Measurements from ENCODE around the gene EDN1. TPM values are rescaled to one million over a fixed set of nuclear protein-coding genes. Genes with fewer than 3 reads are reported as not detected.

EDN1 gene
- total RNA-seq, 2 experiments from 2014 or later = 0.14 TPM; not detected in 1

- Mint-ChIP-seq H3K36me3 (ENCODE audit: low read depth) (no peaks in the 10 kb centered on the region), H3K27me3 (peaks cover 20% of the 10 kb centered on the region), H3K27ac (no peak overlapping the region), H3K4me1 (ENCODE audit: low read depth) (no peaks in the 10 kb centered on the region), H3K4me3 (no peak overlapping the region), H3K9me3 (no peaks in the 10 kb centered on the region)
- POLR2A ChIA-PET = no interaction called here
- intact Hi-C loops (cut with micrococcal nuclease) = loop anchor here (10.0 kb wide), 1 partner anchor 309 kb away; no protein-coding TSS in a partner anchor
- CTCF ChIA-PET = no interaction called here
- DNase-seq = no peak
- TF ChIP-seq, protein P1, sequence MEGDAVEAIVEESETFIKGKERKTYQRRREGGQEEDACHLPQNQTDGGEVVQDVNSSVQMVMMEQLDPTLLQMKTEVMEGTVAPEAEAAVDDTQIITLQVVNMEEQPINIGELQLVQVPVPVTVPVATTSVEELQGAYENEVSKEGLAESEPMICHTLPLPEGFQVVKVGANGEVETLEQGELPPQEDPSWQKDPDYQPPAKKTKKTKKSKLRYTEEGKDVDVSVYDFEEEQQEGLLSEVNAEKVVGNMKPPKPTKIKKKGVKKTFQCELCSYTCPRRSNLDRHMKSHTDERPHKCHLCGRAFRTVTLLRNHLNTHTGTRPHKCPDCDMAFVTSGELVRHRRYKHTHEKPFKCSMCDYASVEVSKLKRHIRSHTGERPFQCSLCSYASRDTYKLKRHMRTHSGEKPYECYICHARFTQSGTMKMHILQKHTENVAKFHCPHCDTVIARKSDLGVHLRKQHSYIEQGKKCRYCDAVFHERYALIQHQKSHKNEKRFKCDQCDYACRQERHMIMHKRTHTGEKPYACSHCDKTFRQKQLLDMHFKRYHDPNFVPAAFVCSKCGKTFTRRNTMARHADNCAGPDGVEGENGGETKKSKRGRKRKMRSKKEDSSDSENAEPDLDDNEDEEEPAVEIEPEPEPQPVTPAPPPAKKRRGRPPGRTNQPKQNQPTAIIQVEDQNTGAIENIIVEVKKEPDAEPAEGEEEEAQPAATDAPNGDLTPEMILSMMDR (IDR thresholded peaks at IDR 0.05) = no peak
- ATAC-seq = no peak
These were observed 6.1 kb downstream of the EDN1 start for GRCh38 chr6:12296255-12296573.

DNA sequence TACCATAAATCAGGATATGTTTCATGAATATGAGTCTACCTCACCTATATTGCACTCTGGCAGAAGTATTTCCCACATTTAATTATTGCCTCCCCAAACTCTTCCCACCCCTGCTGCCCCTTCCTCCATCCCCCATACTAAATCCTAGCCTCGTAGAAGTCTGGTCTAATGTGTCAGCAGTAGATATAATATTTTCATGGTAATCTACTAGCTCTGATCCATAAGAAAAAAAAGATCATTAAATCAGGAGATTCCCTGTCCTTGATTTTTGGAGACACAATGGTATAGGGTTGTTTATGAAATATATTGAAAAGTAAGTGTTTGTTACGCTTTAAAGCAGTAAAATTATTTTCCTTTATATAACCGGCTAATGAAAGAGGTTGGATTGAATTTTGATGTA, 6.4 kb downstream of the EDN1 start:
- DNase-seq (no peak), ATAC-seq (no peak)
- H3K27me3 Mint-ChIP-seq = peaks cover 16% of the 10 kb centered on the region
- intact Hi-C loops (cut with micrococcal nuclease) = loop anchor here (10.0 kb wide), 1 partner anchor 308 kb away; no protein-coding TSS in a partner anchor
- H3K27ac Mint-ChIP-seq = no peak overlapping the region
- ChIA-PET CTCF (no interaction called here), POLR2A (no interaction called here)
- no peaks in the 10 kb centered on the region for H3K36me3 Mint-ChIP-seq (ENCODE audit: low read depth)
- no peak overlapping the region for H3K4me3 Mint-ChIP-seq
- TF ChIP-seq, protein P1 (IDR thresholded peaks at IDR 0.05) = no peak
- H3K4me1 Mint-ChIP-seq (ENCODE audit: low read depth) = no peaks in the 10 kb centered on the region
- no peaks in the 10 kb centered on the region for H3K9me3 Mint-ChIP-seq

GRCh38 chr6:12297363-12298016, 7.3 kb downstream of the EDN1 start:
- H3K4me1 Mint-ChIP-seq (ENCODE audit: low read depth) = no peaks in the 10 kb centered on the region
- CTCF ChIA-PET = interaction anchor here (3.3 kb wide), 1 partner anchor 7 kb away, joined by 21 read pairs; the partner anchor contains the start of gene EDN1

DNA sequence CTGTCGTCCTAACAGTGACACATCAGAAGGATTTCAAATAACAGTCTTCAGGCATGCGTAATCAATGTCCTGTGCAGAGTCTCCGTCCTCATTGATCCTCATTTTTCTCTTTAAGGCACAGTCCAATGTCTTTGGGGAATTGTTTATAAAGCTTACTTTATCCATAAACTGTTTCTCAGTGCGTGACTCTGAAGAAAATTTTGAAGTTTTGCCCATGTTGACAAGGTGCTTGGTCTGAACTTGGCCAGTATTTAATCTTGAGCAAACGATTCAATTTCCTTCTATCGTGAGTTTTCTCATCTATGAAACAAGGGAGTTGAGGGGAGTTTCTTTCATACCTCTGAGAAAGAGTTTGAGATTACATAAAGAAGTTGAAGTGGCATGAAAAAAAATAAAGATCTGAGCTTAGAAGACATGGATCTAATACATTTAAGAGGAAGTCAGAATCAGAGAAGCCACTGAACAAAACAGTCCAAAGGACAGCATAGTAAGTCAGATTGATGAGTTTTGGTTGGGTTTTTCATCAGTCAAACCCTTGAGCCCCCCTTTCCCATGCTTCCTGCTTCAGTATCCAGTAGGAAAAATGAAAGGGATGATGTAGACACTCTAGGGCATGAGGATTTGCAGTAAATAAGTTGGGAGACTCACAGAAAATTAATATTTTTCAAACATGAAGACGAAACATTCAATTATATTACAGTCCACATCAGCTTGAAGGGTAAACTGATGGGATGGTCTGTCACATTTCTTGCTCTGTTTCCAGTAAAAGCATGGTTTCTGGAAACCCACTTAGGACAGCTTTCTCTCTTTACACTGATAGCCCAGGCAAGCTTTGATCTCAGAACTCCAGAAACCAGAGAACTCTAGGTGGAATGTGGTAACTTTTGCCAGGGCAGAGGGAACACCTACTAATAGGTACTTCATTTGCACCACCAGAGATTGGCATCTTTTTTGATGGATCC, 8.1 kb downstream of the EDN1 start:
- DNase-seq = no peak
- Mint-ChIP-seq H3K9me3 (no peaks in the 10 kb centered on the region), H3K4me1 (ENCODE audit: low read depth) (no peaks in the 10 kb centered on the region), H3K27me3 (peaks cover 4% of the 10 kb centered on the region), H3K36me3 (ENCODE audit: low read depth) (no peaks in the 10 kb centered on the region), H3K4me3 (no peak overlapping the region), H3K27ac (no peak overlapping the region)
- CTCF ChIA-PET = interaction anchor here (0.9 to 3.3 kb wide), 3 partner anchors 8 to 643 kb away, joined by 3 to 21 read pairs (median 4); partner anchors contain the start of gene EDN1
- TF ChIP-seq, protein P1 (IDR thresholded peaks at IDR 0.05) = no peak
- intact Hi-C loops (cut with micrococcal nuclease) = loop anchor here (10.0 kb wide), 1 partner anchor 307 kb away; no protein-coding TSS in a partner anchor
- POLR2A ChIA-PET = no interaction called here
- ATAC-seq = no peak

More at GRCh38 chr6:12297363-12298016, 7.3 kb downstream of the EDN1 start:
- H3K9me3 Mint-ChIP-seq = no peaks in the 10 kb centered on the region
- TF ChIP-seq, protein P1 (IDR thresholded peaks at IDR 0.05) = no peak
- POLR2A ChIA-PET = no interaction called here
- peaks cover 8% of the 10 kb centered on the region for H3K27me3 Mint-ChIP-seq
- ATAC-seq (no peak), DNase-seq (no peak)
- H3K27ac Mint-ChIP-seq = no peak overlapping the region
- intact Hi-C loops (cut with micrococcal nuclease) = loop anchor here (10.0 kb wide), 1 partner anchor 307 kb away; no protein-coding TSS in a partner anchor
- H3K4me3 Mint-ChIP-seq = no peak overlapping the region
- H3K36me3 Mint-ChIP-seq (ENCODE audit: low read depth) = no peaks in the 10 kb centered on the region
